Thymus (tissue), 11 donors: ENCODE data around the gene ADGRG7. TPM values are rescaled to one million over a fixed set of nuclear protein-coding genes. Genes with fewer than 3 reads are reported as not detected.
A peak's percentile ranks its signal among the peaks of the same experiment; 100 is the strongest.

Source experiments
- DNase-seq, 9 donors: peaks; one replicate each; pipeline ENCODE4 v3.0.0-alpha.2; 2013; ENCODE audit warnings: low spot score in 9 of 9, low read depth in 6 of 9, missing footprints in 1 of 9
- H3K27ac ChIP-seq, 2 donors: one replicate each; pipeline ENCODE4 v1.5.1; 2013; ENCODE audit warnings: control low read depth in 1 of 2, low read depth in 1 of 2, low read length in 1 of 2, mild to moderate bottlenecking in 1 of 2, moderate library complexity in 1 of 2
- H3K27me3 ChIP-seq, 2 donors: one replicate each; pipeline ENCODE4 v1.5.1; 2013; ENCODE audit warnings: low read length in 1 of 2; ENCODE audit not compliant: control insufficient read depth in 2 of 2, insufficient read depth in 1 of 2
- H3K36me3 ChIP-seq, 2 donors: one replicate each; pipeline ENCODE4 v1.5.1; 2013; ENCODE audit warnings: low read length in 1 of 2, mild to moderate bottlenecking in 1 of 2, moderate library complexity in 1 of 2; ENCODE audit not compliant: control insufficient read depth in 2 of 2, insufficient read depth in 2 of 2
- H3K4me1 ChIP-seq, 2 donors: one replicate each; pipeline ENCODE4 v1.5.1; 2013; ENCODE audit warnings: low read length in 2 of 2; ENCODE audit not compliant: control insufficient read depth in 2 of 2, insufficient read depth in 2 of 2
- H3K4me3 ChIP-seq, 2 donors: one replicate each; pipeline ENCODE4 v1.5.1; 2013; ENCODE audit warnings: low read length in 2 of 2, control low read depth in 1 of 2, mild to moderate bottlenecking in 1 of 2
- H3K9me3 ChIP-seq, 2 donors: one replicate each; pipeline ENCODE4 v1.5.1; 2013; ENCODE audit warnings: low read length in 1 of 2, mild to moderate bottlenecking in 1 of 2; ENCODE audit not compliant: control insufficient read depth in 2 of 2, insufficient read depth in 1 of 2
- WGBS: extraction: QIAGEN DNeasy Blood & Tissue Kit; methylation state at CpG from one replicate; pipeline ENCODE4 v1.1.7; 2013; 5-methylcytosine and 5-hydroxymethylcytosine counted together
- polyA plus RNA-seq: library from polyadenylated mRNA; stranded (reverse); fragments of 200-250 nt; gene quantifications from one replicate; pipeline ENCODE4 v1.2.3, GENCODE V29; 2013
- total RNA-seq: library from RNA; stranded (reverse); fragments of 120-200 nt; gene quantifications from one replicate; pipeline ENCODE4 v1.2.4, GENCODE V29; 2013
- donor health status: healthy.

Gene ADGRG7
- total and polyA plus RNA-seq, 2 donors: 0.14 to 0.50 TPM

DNA sequence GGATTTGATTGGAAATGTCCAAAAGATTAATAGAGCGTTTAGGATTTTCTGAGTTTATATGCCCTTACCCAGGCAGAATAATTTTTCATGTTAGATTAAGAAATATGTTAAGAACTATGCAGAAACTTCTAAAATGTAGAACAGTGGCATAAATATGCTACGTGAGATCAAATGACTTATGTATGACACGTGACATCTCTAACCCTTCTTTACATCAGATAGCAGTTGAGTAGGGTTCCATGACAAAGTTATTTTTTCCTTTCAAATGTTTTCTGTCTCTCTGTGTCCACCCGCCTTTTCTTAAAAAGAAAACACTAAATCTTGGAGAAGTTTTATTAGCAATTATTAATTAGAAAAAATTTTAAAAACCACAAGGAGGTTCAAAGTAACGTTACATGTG lies 91.3 kb downstream of the ADGRG7 start:
- no peaks in the 10 kb centered on the region for H3K36me3 ChIP-seq
- no peak overlapping the region for H3K27ac ChIP-seq
- WGBS: 96% methylated on average over 5 of the region's 5 CpGs
- H3K4me1 ChIP-seq: no peaks in the 10 kb centered on the region
- no peak overlapping the region for H3K4me3 ChIP-seq
- DNase-seq: no peak
- no peaks in the 10 kb centered on the region for H3K27me3 ChIP-seq
- H3K9me3 ChIP-seq: no peaks in the 10 kb centered on the region

DNA sequence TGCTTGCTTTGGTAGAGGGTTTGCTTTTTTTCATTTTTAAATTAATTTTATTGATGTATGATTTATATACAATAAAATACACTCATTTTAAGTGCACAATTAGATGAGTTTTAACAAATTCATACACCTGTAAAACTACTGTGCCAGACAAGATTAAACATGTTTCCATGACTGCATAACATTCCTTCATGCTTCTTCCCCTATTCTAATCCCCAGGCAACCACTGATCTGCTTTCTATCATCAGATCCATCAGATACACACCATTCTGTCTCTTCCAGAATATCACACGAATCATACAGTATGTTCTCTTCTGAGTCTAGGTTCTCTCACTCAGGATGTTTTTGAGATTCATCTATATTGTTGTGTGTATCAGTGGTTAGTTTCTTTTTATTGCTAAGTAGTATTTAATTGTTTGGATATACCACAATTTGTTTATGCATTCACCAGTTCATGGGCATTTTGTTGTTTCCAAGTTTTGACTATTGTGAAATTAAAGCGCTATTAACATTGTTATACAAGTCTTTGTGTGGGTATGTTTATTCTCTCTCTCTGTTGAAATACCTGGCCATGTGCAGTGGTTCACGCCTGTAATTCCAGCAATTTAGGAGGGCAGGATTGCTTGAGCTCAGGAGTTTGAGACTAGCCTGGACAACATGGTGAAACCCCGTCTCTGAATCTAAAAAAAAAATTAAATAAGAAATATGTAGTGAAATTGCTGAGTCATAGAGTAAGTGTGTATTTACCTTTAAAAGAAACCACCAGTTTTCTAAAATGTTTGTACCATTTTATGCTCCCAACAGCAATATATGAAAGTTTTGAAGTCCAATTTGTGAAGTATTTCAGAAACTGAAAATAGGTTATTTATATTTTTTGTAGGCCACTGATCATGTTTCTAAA lies 92.9 kb downstream of the ADGRG7 start:
- H3K9me3 ChIP-seq: no peaks in the 10 kb centered on the region
- H3K4me1 ChIP-seq: no peaks in the 10 kb centered on the region
- WGBS: 78% methylated on average over 4 of the region's 4 CpGs
- DNase-seq: no peak
- H3K36me3 ChIP-seq: no peaks in the 10 kb centered on the region
- no peak overlapping the region for H3K27ac ChIP-seq
- peaks cover 0 to 3% of the 10 kb centered on the region in 2 donors for H3K27me3 ChIP-seq
- no peak overlapping the region for H3K4me3 ChIP-seq

DNA sequence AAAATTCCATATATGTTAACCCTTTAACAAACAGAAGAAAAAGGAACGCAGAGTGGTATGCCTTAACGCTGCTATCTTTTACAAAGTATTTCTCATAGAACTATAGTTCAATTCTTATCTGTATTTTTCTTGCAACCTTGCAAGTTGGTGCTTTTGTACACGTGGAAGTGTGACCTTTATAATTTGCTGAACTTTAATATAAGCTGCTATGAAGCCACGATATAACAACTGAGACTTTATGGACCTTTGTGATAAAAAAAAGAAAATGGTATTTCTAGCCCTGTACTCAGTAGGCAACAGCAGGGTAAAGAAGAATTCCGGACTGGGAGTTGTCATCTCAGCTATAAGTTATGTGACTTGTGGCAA lies 93.6 kb downstream of the ADGRG7 start:
- Histone ChIP-seq H3K4me1 (no peaks in the 10 kb centered on the region), H3K9me3 (no peaks in the 10 kb centered on the region), H3K27me3 (peaks cover 0 to 3% of the 10 kb centered on the region in 2 donors), H3K27ac (no peak overlapping the region), H3K4me3 (no peak overlapping the region), H3K36me3 (no peaks in the 10 kb centered on the region)
- WGBS: 93% methylated on average over 5 of the region's 5 CpGs
- no peak for DNase-seq

DNA sequence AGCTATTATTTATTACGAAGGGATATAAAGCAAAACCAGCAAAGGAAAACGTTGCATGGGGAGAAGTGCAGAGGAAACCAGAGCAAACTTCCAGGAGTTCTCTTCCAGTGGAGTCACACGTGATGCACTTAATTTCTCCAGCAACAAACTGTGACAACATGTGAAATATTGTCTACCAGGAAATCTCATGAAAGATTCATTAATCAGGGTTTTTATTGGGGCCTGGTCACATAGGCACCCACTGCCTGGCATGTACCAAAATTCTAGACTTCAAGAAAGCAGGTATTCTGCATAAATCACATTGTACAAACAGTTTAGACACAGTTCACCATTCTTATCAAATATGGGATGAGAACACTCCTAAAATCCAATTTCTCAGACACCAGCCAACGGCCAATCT lies 94.5 kb downstream of the ADGRG7 start:
- WGBS: 97% methylated on average over 4 of the region's 4 CpGs
- no peak overlapping the region for H3K4me3 ChIP-seq
- no peaks in the 10 kb centered on the region for H3K9me3 ChIP-seq
- H3K4me1 ChIP-seq: peaks cover 0 to 2% of the 10 kb centered on the region in 2 donors
- H3K27me3 ChIP-seq: peaks cover 0 to 3% of the 10 kb centered on the region in 2 donors
- no peak for DNase-seq
- H3K36me3 ChIP-seq: no peaks in the 10 kb centered on the region
- no peak overlapping the region for H3K27ac ChIP-seq

DNA sequence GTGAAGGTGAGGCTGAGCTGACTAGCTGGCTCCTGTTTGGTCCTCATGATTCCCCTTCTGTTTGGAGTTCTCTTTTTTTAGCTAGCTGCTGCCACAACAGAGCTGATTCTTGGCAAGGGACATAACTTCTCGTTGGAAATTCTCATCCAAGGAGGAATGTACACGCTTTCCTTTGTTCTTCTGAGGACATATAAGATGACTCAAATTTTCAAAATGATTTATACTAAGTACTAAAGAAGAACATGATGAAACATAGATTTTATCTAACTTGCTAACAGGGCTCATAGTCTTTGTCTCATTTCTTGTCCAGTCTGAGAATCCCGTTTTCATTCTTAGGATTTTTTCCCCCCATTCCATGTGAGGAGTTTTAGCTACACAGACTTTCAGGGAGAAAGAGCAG lies 97.0 kb downstream of the ADGRG7 start:
- no peak for DNase-seq
- Histone ChIP-seq H3K4me1 (peaks cover 9 to 10% of the 10 kb centered on the region in 2 donors), H3K4me3 (no peak overlapping the region), H3K27ac (no peak overlapping the region), H3K36me3 (peaks cover 0 to 3% of the 10 kb centered on the region in 2 donors), H3K9me3 (no peaks in the 10 kb centered on the region), H3K27me3 (peaks cover 0 to 3% of the 10 kb centered on the region in 2 donors)
- WGBS: 91% methylated on average over 3 of the region's 3 CpGs

DNA sequence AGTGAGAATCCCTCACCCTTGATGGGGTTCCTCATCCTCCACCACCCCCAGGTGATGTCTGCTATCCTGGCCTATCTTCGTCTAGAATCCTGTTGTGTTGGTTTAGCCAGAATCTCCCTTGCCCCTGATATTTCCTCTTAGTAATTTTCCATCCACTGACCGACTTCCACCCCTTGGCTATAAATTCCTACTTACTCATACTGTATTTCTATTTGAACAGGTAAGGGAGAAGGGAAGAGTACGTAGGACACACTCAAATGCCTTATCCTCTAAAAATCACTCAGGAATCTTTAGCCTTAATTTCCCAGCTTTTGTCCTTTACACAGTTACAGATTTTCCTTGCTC lies 99.2 kb downstream of the ADGRG7 start:
- Histone ChIP-seq H3K36me3 (peaks cover 0 to 11% of the 10 kb centered on the region in 2 donors), H3K27me3 (peaks cover 0 to 3% of the 10 kb centered on the region in 2 donors), H3K27ac (peak overlapping the region; percentile 90 to 97), H3K9me3 (no peaks in the 10 kb centered on the region), H3K4me1 (peaks cover 9 to 10% of the 10 kb centered on the region in 2 donors), H3K4me3 (peak overlapping the region; percentile 74 to 98)
- DNase-seq: no peak
- 95% methylated on average over 3 of the region's 3 CpGs for WGBS

DNA sequence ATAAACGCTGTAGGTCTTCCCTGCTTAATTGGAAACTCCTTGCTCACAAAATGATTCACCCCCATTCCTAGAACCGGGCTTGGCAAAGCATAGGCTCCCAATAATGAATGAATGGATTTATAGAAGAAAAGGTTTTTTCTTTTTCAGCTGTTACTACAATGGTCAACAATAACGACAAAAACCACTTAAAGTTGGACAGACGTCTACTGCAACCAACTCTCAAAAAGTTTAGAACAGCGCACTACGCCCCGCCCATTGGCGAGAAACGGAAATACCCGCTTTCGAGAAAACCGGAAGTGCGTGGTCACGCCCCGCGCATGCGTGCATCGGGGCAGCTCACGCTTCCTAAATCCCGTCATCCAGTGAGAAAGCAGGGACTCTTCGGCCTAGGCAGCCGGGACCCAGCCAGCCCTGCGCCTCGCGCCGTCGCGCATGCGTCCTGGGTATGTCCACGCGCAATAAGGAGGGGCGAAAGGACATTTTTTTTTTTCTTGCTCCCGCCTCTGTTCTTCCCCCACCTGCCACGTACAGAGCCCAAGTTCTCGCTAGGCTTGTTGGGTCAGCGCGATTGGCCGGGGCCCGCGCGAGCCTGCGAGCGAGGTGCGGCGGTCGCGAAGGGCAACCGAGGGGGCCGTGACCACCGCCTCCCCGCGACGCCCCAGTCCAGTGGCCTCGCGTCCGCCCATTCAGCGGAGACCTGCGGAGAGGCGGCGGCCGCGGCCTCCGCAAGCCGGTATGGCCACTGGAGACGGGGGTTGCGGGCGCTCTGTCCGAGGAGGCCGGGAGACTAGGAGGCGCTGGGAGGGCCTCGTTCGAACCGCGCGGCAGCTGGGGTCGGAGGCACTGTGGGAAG lies 99.8 kb downstream of the ADGRG7 start, which contains the start of gene TFG:
TSS of gene TFG (plus strand) at position 506 of the 853 bp plus-strand sequence. CDS start 4,192 bp downstream, outside the sequence.
- peaks cover 9 to 10% of the 10 kb centered on the region in 2 donors for H3K4me1 ChIP-seq
- H3K9me3 ChIP-seq: no peaks in the 10 kb centered on the region
- H3K4me3 ChIP-seq: peak within 1 kb of the TSS; percentile 74 to 98
- WGBS: 1% methylated on average over 76 of the region's 76 CpGs
- H3K36me3 ChIP-seq: peaks cover 2 to 13% of the 10 kb centered on the region in 2 donors
- peak; percentile 94 to 100 (median 96) for DNase-seq
- peaks cover 0 to 3% of the 10 kb centered on the region in 2 donors for H3K27me3 ChIP-seq
- H3K27ac ChIP-seq: peak within 1 kb of the TSS; percentile 90 to 97

DNA sequence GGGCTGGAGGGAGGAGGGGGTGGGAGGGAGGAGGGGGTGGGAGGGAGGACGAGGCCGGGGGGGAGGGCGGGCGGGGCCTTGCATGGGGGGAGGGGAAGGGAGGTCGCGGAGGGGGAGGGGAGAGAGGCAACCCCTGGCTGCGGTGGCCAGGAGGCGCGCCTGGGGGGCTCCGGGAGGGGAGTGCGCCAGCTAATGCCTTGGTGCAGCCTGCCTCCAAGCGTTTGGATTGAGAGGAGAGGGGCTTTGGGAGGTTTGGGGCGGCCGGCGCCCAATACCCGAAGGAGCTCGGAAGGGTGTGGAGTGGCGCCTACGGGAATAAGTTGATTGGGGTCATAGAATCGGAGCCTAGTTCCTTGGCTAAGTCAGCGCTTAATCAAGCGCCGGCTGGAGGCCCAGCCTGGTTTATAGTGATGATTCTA lies 100.5 kb downstream of the ADGRG7 start:
- WGBS: 1% methylated on average over 21 of the region's 23 CpGs
- H3K27ac ChIP-seq: peak overlapping the region; percentile 90 to 97
- H3K27me3 ChIP-seq: peaks cover 0 to 3% of the 10 kb centered on the region in 2 donors
- peaks cover 9 to 10% of the 10 kb centered on the region in 2 donors for H3K4me1 ChIP-seq
- peak overlapping the region; percentile 74 to 98 for H3K4me3 ChIP-seq
- no peaks in the 10 kb centered on the region for H3K9me3 ChIP-seq
- DNase-seq: peak in 8 of 9 donors; percentile 25 to 68 (median 46)
- peaks cover 3 to 17% of the 10 kb centered on the region in 2 donors for H3K36me3 ChIP-seq
